HG02884 (cell line): ENCODE measurements around the gene ZNF341.

Source experiments
- ATAC-seq: cut with Tn5 transposase; IDR thresholded peaks from one replicate; pipeline ENCODE4 v1.9.1; 2021; ENCODE audit warnings: mild to moderate bottlenecking, moderate library complexity; ENCODE audit not compliant: unreplicated experiment

ZNF341 gene

DNA sequence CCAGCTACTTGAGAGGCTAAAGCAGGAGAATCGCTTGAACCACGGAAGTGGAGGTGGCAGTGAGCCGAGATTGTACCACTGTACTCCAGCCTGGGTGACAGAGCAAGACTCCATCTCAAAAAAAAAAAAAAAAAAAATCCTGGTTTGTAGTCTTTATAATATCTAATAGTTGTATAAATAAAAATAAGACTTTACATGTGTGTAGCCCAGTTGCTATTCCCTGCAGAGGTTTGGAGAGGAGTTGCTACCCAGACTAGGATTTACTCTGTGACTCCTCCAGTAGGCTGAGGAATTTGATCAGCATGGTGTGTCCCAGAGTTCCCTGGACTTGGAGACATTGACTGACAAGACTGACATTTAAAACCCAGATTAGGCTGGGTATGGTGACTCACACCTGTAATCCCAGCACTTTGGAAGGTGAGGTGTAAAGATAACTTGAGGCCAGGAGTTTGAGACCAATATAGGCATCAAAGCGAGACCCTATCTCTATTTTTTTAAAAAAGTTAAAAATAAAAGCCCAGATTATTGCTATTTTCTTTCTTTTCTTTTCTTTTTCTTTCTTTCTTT, 89.6 kb downstream of the ZNF341 start:
- no peak for ATAC-seq

DNA sequence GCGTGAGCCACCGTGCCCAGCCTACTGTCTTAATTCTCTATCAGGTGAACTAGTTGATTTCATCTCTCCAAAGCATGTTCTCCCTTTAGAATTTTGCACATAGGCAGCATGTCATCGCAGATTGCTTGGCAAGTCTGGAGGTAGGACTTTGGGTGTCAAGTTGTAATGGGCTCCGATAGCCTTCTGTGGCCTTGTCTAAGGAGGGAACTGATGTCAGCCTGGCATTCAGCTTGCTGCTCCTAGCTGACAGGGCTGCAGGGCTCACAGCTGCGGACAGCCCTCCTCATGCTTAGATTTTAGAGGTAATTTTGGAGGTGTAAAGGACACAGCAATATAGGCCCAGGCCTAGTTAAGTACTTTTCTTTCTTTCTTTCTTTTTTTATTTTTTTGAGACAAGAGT, 90.6 kb downstream of the ZNF341 start:
- ATAC-seq: no peak

DNA sequence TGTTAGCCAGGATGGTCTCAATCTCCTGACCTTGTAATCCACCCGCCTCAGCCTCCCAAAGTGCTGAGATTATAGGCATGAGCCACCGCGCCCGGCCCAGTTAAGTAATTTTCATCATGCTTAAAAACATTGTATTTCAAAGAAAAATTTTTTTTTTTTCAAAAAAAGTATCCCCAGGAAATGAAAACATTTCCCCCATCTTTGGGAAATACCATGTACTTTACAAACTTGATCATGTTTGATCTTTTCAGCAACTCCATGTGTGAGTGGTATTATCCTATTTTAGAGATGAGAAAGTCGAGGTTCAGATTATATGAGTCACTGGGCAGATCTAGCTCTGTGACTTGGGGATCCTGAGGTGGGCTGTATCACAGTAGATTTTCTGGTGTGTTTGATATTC, 91.2 kb downstream of the ZNF341 start:
- ATAC-seq: no peak

DNA sequence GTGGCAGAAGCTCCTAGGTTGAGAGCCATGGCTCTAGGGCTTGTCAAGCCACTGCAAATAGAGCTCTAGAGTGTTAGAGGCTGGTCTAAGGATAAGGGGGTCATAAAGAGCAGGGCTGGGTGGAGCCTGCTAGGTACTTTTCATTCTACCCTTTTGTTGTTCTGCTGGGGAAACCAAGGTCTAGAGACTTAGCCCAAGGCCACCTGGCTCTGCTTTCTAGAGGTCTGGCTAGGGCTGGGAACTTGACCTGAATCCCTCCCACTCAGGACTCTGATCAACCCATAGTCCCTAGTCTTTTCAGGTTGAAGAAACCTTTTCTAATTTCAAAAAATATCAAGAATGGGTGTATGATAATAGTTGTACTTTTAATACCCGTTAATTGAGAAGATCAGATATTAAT, 93.1 kb downstream of the ZNF341 start:
- ATAC-seq: no peak

DNA sequence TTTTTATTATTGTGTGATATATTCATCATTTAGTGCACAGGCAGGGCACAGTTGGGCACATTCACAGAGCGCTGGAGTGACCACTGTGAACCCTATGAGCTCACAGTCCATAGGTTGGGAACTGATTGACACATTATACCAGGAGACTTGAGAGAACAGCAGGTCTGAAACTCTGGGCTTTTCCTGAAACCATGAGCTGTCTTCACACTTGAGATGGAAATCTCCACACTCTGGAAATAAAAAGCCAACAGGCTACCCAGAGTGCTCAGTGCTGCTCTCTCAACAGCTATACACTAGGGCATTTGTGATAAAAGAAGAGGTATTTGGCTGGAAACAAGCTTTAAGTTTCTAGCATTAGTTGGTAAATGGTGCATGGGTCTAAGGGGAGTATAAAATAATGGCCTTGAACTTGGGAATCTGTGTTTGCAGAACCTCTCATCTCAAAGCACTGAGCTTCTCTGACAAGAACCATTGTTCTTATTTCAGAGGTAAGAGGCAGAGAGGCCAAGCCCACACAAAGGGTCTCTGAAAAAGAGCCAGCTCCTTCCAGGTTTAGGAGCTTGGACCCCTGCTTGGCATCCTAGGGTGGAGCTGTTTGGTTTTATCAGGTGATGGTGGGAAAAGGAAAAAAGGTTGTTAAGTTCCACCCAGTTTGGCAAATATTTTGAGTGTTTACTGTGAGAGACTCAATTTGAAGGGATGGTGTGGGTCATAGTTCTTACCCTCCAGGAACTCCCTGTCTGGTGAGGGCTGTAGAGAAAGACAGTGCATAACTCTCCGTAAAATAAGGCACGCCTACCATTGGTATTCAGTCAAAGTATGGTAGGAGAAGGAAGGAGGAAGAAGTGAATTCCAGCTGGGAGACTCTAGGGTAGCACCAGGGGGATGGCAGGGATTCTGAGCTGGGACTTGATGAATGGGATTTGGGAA, 93.8 kb downstream of the ZNF341 start:
- ATAC-seq: no peak

DNA sequence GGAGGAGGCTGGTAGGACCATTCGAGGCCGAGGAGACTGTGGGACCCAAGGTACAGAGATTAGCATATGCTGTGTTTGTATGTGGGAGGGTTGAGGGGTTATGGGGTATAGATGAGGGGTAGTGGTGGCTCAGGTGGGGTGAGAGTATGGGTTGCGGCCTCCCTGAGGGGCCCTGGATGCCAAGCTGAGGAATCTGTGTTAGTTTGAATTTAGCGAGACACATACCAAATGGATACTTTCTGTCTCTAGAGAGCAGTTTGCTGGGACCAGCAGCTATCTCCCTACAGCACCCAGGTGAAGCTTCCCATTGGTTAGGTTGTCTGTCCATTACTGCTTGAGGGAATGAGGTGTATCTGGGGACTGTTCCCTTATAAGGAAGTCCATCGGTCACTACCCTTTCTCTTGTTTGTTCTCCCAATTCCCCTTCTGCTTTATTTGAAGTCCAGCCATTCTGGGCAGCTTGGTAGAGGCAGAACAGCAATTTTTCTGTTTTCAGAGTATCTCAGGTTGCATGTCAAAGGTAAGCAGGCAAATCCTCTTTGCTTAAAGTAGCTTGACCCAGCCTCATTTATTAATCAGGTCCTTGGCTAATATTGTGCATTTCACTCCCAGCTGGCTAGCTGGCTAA, 94.6 kb downstream of the ZNF341 start:
- ATAC-seq: no peak

- ATAC-seq: no peak
Observed at GRCh38 chr20:33827109-33827508, 95.3 kb downstream of the ZNF341 start.

- no peak for ATAC-seq
Observed at GRCh38 chr20:33827634-33828325, 96.0 kb downstream of the ZNF341 start.

DNA sequence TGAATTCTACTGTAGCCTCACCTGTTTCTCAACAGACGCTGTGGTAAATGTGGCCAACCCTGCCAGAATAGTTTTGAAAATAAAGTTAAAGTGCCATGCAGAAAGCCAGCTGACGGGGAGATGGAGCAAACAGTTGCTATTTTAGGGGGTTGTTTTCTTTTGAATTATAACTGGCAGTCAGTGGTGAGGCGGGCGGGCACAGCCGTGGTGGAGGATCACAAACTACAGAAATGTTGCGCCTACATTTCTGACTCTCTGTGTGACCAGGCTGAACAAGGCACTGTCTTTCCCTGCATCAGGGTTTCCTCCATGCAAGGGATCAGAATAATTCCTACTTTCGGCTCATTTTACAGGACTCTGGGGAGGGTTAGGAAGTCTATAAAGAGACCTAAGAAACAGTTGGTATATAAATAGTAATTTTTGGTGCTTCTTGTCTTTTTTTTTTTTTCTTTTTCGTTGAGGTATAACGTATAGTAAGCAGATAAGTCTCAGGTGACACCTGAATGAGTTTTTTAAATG, 96.6 kb downstream of the ZNF341 start:
- no peak for ATAC-seq

DNA sequence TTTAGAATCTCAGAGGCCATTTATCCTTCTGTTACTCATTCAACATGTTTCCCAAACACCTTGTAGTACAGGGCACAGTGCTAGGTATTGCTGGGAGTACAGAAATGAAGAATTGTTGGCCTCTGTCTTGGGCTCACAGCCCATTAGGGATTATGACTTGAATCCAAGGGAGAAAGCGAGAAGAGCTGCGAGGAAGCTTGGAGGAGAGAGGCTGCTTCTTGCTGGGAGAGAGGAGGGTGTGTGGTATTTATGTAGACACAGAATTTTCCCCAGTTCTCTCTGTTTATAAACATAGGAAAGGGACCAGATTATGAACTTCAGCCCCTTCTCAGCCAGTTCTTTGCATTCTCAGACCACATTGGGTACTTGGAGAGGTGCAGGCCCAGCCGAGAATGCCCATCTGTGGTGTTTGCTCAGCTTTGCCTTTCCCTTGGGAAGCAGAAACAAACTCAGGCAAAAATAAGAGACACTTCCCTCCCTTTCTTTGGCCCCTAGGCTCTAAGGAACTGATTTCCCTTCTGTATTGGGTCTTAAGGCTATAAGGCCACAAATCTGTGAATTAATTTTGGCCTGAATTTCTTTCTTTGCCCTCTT, 97.3 kb downstream of the ZNF341 start:
- ATAC-seq: no peak

- no peak for ATAC-seq
Observed at GRCh38 chr20:33829636-33830035, 97.8 kb downstream of the ZNF341 start.

- ATAC-seq: no peak
Observed at GRCh38 chr20:33830371-33830770, 98.6 kb downstream of the ZNF341 start.

- ATAC-seq: no peak
Observed at GRCh38 chr20:33832103-33832804, 100.5 kb downstream of the ZNF341 start.

- ATAC-seq: no peak
Observed at GRCh38 chr20:33833333-33833732, 101.5 kb downstream of the ZNF341 start.

- ATAC-seq: no peak
Observed at GRCh38 chr20:33835615-33836172, 103.9 kb downstream of the ZNF341 start.

- ATAC-seq: no peak
Observed at GRCh38 chr20:33836277-33836676, 104.5 kb downstream of the ZNF341 start.

DNA sequence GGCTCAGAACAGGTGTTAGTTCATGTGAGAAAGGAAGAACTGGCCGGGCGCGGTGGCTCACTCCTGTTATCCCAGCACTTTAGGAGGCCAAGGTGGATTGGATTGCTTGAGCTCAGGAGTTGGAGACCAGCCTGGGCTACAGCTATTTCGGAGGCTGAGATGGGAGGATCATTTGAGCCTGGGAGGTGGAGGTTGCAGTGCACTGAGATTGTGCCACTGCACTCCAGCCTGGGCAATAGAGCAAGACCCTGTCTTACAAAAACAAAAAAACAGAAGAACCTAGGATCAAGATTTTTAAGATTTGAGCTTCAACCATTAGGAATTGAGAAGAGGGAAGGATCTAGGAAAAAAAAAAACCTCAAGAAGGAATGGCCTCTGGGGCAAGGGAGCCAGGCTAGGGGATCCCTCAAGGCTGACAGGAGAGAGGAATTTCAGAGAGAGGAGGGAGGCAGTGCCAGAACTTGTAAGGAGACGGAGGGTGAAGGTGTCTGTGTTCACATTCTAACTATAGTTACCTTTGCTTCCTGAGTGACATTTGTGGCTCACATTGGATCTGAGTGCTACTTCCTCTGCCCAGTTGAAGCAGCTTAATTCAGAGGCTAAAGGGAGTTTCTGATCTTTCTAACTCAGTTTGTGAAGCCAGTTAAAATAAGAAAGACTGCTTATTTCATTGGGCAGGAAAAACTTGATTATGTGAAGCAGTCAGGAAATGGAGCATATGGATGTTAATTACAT, 105.5 kb downstream of the ZNF341 start:
- ATAC-seq: no peak

DNA sequence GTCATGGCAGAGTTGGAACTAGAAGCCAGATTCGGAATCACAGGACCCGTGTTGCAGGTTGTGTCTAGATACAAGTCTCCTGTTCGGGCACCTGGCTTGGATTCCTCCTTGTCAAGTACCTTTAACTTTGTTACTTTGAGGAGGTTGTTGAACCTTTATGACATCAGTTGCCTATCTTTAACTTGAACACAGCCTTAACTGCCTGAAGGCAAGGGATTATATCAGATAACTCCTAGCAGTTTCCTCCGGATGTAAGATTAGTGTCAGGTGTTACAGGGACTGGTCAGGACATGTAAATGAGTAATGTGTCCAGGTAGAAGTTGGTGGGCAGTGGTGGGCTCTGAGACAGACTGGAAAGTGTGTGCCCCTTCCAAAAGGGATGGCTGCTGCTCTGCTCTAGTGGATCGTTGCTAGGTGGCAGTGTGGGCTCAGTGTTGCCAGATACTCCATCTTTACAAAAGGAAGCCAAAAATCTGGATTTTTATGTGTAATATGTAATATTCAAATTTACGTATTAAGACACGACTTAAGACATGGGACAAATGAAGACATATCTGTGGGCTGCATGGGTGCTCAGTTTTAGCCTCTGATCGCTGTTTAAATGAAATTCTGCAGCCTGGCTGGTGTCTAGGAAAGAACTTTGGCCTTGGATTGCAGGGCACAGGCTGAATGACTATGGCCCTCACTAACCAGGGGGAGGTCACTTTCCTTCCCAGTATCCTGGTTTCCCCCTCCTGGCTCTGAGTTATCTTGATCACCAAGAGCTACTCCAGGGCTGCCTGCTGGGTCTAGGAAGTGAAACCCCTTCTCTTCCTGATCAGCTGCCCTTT, 106.5 kb downstream of the ZNF341 start:
- ATAC-seq: no peak
